HCT116 (cell line): Measurements from ENCODE around the gene FAM47B. TPM values are rescaled to one million over a fixed set of nuclear protein-coding genes. Genes with fewer than 3 reads are reported as not detected.

ENCODE experiments used
- ATAC-seq: fragments of 200-7000 bp; cut with Tn5 transposase; 2 replicates; pipeline ENCODE4 v1.9.1; 2020; ENCODE audit warnings: mild to moderate bottlenecking, moderate library complexity
- Bru-seq: library from RNA; stranded (reverse); fragments of 400-500 nt; gene quantifications from one replicate; lab custom pipeline; 2021; lab: Mats Ljungman, UMichigan
- BruChase-seq, 2 experiments: library from RNA; stranded (reverse); fragments of 400-500 nt; gene quantifications; one replicate each; lab custom pipeline; 2021; lab: Mats Ljungman, UMichigan
- BruUV-seq: library from RNA; stranded (reverse); fragments of 400-500 nt; replicated peaks from 2 replicates; lab custom pipeline; 2021; lab: Mats Ljungman, UMichigan
- CTCF ChIA-PET: fragments of 300-600 bp; sonication (Branson Sonifier 250); formaldehyde crosslinking; loops from one replicate; lab custom pipeline; 2021; ENCODE audit warnings: antibody characterized with exemption; lab: Charles Lee
- POLR2A ChIA-PET: fragments of 300-600, 350-600 bp; sonication (Branson Sonifier 250); formaldehyde crosslinking; loops from one replicate; lab custom pipeline; 2021; ENCODE audit warnings: antibody characterized with exemption; lab: Charles Lee
- RAD21 ChIA-PET, 2 experiments: fragments of 300-600 bp; sonication (Branson Sonifier 250); formaldehyde crosslinking; loops; one replicate each; lab custom pipeline; 2023; ENCODE audit warnings: low total read pairs in 2 of 2; ENCODE audit not compliant: uncharacterized antibody in 2 of 2, unreplicated experiment in 2 of 2, low non-redundant PET in 1 of 2; lab: Charles Lee
- DNase-seq: peaks from one replicate; pipeline ENCODE4 v3.0.0-alpha.2; 2010; ENCODE audit warnings: low read depth, low spot score
- H2AFZ ChIP-seq: fragments of 200-600 bp; shearing (Covaris generic), sonication (generic); 2 replicates; pipeline ENCODE4 v1.6.1; 2017; ENCODE audit warnings: low read depth, mixed run types, mixed read lengths, antibody characterized with exemption, low read length; ENCODE audit not compliant: poor library complexity, severe bottlenecking
- H3K27ac ChIP-seq: 2 replicates; pipeline ENCODE4 v1.5.1; 2012; ENCODE audit warnings: low read depth, low read length
- H3K27me3 ChIP-seq: fragments of 200-600 bp; sonication (generic); 2 replicates; pipeline ENCODE4 v1.6.1; 2016; ENCODE audit warnings: mixed run types, low read length, mixed read lengths; ENCODE audit not compliant: insufficient read depth
- H3K36me3 ChIP-seq, 2 experiments: fragments of 200-500 bp in 1 of 2; fragments of 200-600 bp in 1 of 2; sonication (Bioruptor generic) in 1 of 2; sonication (generic) in 1 of 2; 2 replicates each; pipeline versions ENCODE4 v1.5.1 to v1.6.1; 2014 to 2016; ENCODE audit warnings: low read length in 2 of 2, inconsistent platforms in 1 of 2, mixed read lengths in 1 of 2, mixed run types in 1 of 2; ENCODE audit not compliant: insufficient read depth in 2 of 2, control insufficient read depth in 1 of 2
- H3K4me1 ChIP-seq, 2 experiments: fragments of 200-600 bp in 1 of 2; sonication (generic) in 1 of 2; 2 replicates each; pipeline versions ENCODE4 v1.5.1 to v1.6.1; 2012 to 2017; ENCODE audit warnings: low read length in 2 of 2, inconsistent platforms in 1 of 2, mild to moderate bottlenecking in 1 of 2, mixed read lengths in 1 of 2, mixed run types in 1 of 2, moderate library complexity in 1 of 2; ENCODE audit not compliant: insufficient read depth in 2 of 2, control insufficient read depth in 1 of 2
- H3K4me2 ChIP-seq: fragments of 200-600 bp; sonication (generic); 2 replicates; pipeline ENCODE4 v1.6.1; 2017; ENCODE audit warnings: mixed run types, low read length, mixed read lengths
- H3K4me3 ChIP-seq, 2 experiments: fragments of 200-600 bp in 1 of 2; sonication (generic) in 1 of 2; replicated peaks in 1 of 2; 2 replicates each; pipeline ENCODE4 v1.5.1; 2011 to 2016; ENCODE audit warnings: low read length in 2 of 2, control low read depth in 1 of 2, low read depth in 1 of 2, mild to moderate bottlenecking in 1 of 2, mixed read lengths in 1 of 2, mixed run types in 1 of 2
- H3K79me2 ChIP-seq: fragments of 200-600 bp; sonication (generic); 2 replicates; pipeline ENCODE4 v1.6.1; 2017; ENCODE audit warnings: mild to moderate bottlenecking, mixed run types, low read length, moderate library complexity, mixed read lengths; ENCODE audit not compliant: insufficient read depth
- H3K9ac ChIP-seq: fragments of 200-600 bp; sonication (generic); 2 replicates; pipeline ENCODE4 v1.6.1; 2016; ENCODE audit warnings: low read length, mixed read lengths
- H3K9me2 ChIP-seq: fragments of 200-600 bp; sonication (generic), shearing (Covaris generic); 2 replicates; pipeline ENCODE4 v1.6.1; 2017; ENCODE audit warnings: mixed run types, mild to moderate bottlenecking, moderate library complexity; ENCODE audit not compliant: insufficient read depth
- H3K9me3 ChIP-seq, 2 experiments: fragments of 200-500 bp in 1 of 2; fragments of 200-600 bp in 1 of 2; sonication (Bioruptor generic) in 1 of 2; sonication (generic) in 1 of 2; 2 replicates each; pipeline ENCODE4 v1.6.1; 2014 to 2017; ENCODE audit warnings: low read length in 2 of 2, mixed read lengths in 2 of 2, inconsistent platforms in 1 of 2, low read depth in 1 of 2, mild to moderate bottlenecking in 1 of 2, mixed run types in 1 of 2, moderate library complexity in 1 of 2; ENCODE audit not compliant: control insufficient read depth in 1 of 2, insufficient read depth in 1 of 2
- H4K20me1 ChIP-seq: fragments of 200-600 bp; sonication (generic), shearing (Covaris generic); 2 replicates; pipeline ENCODE4 v1.6.1; 2017; ENCODE audit warnings: mixed run types, mild to moderate bottlenecking, moderate library complexity; ENCODE audit not compliant: insufficient read depth
- CBX3 ChIP-seq: IDR thresholded peaks from 2 replicates; pipeline ENCODE4 v1.6.1; 2012; ENCODE audit warnings: low read depth
- CEBPB ChIP-seq: IDR thresholded peaks from 2 replicates; pipeline ENCODE4 v1.6.1; 2012; ENCODE audit warnings: low read depth
- EGR1 ChIP-seq: IDR thresholded peaks from 2 replicates; pipeline ENCODE4 v1.6.1; 2012; ENCODE audit warnings: low read depth
- EZH2 ChIP-seq: fragments of 200-600 bp; sonication (generic); IDR thresholded peaks from 2 replicates; pipeline ENCODE4 v1.6.1; 2017; ENCODE audit warnings: antibody characterized with exemption, mixed run types
- JUND ChIP-seq: IDR thresholded peaks from 2 replicates; pipeline ENCODE4 v1.6.1; 2012
- SIN3A ChIP-seq: IDR thresholded peaks from 2 replicates; pipeline ENCODE4 v1.6.1; 2012; ENCODE audit warnings: low read depth
- YY1 ChIP-seq: IDR thresholded peaks from 2 replicates; pipeline ENCODE4 v1.6.1; 2011; ENCODE audit warnings: low read length, low read depth, moderate library complexity, mild to moderate bottlenecking; ENCODE audit not compliant: insufficient replicate concordance; ENCODE audit errors: extremely low read depth
- intact Hi-C: fragments of 100-400 bp; cut with micrococcal nuclease; formaldehyde crosslinking; loops from 2 replicates; pipeline ENCODE4 v1.10.0; 2022
- long read RNA-seq: library from polyadenylated mRNA; unstranded; transcript quantifications from one replicate; pipeline ENCODE4 v2.0.0, GENCODE V29; 2021; ENCODE audit not compliant: unreplicated experiment
- polyA plus RNA-seq: library from polyadenylated mRNA; unstranded; fragments of >200 nt; gene quantifications from 2 replicates; pipeline ENCODE4 v1.2.1, GENCODE V29; 2012; ENCODE audit warnings: missing spikeins
- total RNA-seq: library from RNA; stranded (reverse); gene quantifications from one replicate; pipeline ENCODE4 v1.2.1, GENCODE V29; 2021; ENCODE audit not compliant: unreplicated experiment
- TF ChIP-seq, protein P1 (sequence below): IDR thresholded peaks from 2 replicates; pipeline ENCODE4 v1.6.1; 2012; ENCODE audit warnings: low read depth
- TF ChIP-seq, protein P2 (sequence below): IDR thresholded peaks from 2 replicates; pipeline ENCODE4 v1.6.1; 2012

The FAM47B gene
- total RNA-seq: not detected
- not detected in 2 replicates for polyA plus RNA-seq
- not detected for Bru-seq, nascent RNA
- not detected for BruChase-seq, experiment 1, labeled RNA remaining after a 6-hour chase
- BruChase-seq, experiment 2, labeled RNA remaining after a 2-hour chase: not detected
- long read RNA-seq: 0 reads

DNA sequence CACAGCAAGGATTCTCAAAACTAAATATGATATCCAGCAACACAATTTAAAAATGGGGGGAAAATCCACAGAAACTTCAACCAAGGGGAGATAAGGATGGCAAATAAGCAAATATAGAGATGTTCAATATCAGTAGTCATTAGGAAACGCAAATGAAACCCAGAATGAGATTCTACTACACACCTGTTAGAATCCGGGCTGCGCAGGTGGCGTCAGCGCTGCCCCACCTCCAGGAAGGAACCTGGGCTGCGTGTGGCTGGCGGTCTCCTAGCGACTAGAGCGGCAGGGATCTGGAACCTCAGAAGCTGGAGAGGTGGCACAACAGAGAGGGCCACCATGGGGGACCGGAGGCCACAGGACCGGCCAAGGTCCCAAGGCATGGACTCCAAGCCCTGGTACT lies at the start of gene FAM47B:
TSS of gene FAM47B (plus strand) at position 301 of the 400 bp plus-strand sequence. CDS start at position 337, 36 bp downstream.
- no peaks in the 10 kb centered on the region for H3K27me3 ChIP-seq
- H3K4me2 ChIP-seq: no peak within 1 kb of the TSS
- no TSS peak for BruUV-seq

More for the DNA sequence above, at the start of gene FAM47B:
- POLR2A ChIA-PET: no interaction called here
- no peaks in the 10 kb centered on the region for H3K79me2 ChIP-seq
- no peak for TF ChIP-seq YY1
- TF ChIP-seq EZH2: no peak
- TF ChIP-seq, protein P1, sequence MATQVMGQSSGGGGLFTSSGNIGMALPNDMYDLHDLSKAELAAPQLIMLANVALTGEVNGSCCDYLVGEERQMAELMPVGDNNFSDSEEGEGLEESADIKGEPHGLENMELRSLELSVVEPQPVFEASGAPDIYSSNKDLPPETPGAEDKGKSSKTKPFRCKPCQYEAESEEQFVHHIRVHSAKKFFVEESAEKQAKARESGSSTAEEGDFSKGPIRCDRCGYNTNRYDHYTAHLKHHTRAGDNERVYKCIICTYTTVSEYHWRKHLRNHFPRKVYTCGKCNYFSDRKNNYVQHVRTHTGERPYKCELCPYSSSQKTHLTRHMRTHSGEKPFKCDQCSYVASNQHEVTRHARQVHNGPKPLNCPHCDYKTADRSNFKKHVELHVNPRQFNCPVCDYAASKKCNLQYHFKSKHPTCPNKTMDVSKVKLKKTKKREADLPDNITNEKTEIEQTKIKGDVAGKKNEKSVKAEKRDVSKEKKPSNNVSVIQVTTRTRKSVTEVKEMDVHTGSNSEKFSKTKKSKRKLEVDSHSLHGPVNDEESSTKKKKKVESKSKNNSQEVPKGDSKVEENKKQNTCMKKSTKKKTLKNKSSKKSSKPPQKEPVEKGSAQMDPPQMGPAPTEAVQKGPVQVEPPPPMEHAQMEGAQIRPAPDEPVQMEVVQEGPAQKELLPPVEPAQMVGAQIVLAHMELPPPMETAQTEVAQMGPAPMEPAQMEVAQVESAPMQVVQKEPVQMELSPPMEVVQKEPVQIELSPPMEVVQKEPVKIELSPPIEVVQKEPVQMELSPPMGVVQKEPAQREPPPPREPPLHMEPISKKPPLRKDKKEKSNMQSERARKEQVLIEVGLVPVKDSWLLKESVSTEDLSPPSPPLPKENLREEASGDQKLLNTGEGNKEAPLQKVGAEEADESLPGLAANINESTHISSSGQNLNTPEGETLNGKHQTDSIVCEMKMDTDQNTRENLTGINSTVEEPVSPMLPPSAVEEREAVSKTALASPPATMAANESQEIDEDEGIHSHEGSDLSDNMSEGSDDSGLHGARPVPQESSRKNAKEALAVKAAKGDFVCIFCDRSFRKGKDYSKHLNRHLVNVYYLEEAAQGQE: no peak
- TF ChIP-seq CEBPB: no peak
- TF ChIP-seq EGR1: no peak
- no peak for TF ChIP-seq JUND
- TF ChIP-seq, protein P2, sequence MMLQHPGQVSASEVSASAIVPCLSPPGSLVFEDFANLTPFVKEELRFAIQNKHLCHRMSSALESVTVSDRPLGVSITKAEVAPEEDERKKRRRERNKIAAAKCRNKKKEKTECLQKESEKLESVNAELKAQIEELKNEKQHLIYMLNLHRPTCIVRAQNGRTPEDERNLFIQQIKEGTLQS: no peak
- TF ChIP-seq CBX3: no peak
- no peak for TF ChIP-seq SIN3A
- H3K9me2 ChIP-seq: no peaks in the 10 kb centered on the region
- DNase-seq: no peak
- no peaks in the 10 kb centered on the region for H3K4me1 ChIP-seq
- H4K20me1 ChIP-seq: no peaks in the 10 kb centered on the region
- H3K27ac ChIP-seq: no peak within 1 kb of the TSS
- intact Hi-C loops: no loop called here
- no peaks in the 10 kb centered on the region for H3K9me3 ChIP-seq
- RAD21 ChIA-PET: no interaction called here
- H3K36me3 ChIP-seq: no peaks in the 10 kb centered on the region
- CTCF ChIA-PET: no interaction called here
- no peak within 1 kb of the TSS for H2AFZ ChIP-seq
- H3K9ac ChIP-seq: no peak within 1 kb of the TSS
- ATAC-seq: no peak
- H3K4me3 ChIP-seq: no peak within 1 kb of the TSS
